Measurements from ENCODE around the gene CNTNAP2.

The CNTNAP2 gene

DNA sequence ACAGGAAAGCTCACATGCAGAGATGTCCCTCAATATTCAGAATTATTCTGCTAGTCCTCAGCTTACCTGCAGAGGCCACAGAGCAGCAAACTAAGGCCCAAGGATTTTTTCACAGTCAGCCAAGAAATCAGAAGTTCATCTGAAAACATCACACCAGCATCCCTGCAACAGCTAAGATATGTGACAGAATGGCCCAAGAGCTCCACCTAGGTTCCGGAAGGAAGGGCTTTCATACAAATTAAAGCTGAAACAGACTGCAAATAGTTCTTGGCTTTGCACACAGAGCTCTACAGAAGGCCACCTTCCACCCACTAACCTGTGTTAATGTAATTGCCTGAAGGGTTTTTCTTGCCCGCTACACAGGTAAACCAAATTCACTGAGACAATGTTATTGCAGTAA is 2035.2 kb downstream of the CNTNAP2 start:
- ATAC-seq (no peak), DNase-seq (no peak)

DNA sequence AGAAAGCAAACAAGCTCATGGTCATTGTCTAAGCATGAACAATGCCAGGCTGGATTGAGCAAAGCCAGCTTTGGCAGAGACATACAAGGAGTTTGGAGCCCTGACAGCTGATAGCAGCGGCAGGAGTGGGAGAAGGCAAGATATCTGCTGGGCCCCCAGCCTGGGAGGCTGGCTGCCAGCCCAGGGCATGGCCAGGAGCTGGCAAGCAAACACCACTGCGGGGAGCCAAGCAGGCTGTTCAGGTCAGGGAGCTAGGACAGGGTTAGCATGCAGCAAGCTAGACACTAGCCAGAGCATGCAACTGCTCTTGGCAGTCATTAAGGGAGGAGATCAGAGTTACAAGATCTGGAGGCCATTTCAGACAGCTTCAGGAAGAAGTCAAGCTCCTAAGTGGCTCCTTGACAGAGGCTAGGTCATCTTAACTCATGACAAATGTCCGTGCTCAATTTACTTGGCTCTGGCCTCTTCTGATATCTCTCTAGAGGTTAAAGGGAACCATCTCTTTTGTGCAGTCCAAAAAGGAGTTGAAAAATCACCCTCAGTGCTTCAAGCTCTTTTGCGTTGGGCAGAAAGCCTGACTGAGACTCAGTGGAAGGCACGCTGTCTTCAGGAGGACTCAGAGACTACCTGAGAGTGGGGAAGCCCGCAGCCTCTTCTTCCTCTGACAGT is 2037.1 kb downstream of the CNTNAP2 start:
- DNase-seq (no peak), ATAC-seq (no peak)

DNA sequence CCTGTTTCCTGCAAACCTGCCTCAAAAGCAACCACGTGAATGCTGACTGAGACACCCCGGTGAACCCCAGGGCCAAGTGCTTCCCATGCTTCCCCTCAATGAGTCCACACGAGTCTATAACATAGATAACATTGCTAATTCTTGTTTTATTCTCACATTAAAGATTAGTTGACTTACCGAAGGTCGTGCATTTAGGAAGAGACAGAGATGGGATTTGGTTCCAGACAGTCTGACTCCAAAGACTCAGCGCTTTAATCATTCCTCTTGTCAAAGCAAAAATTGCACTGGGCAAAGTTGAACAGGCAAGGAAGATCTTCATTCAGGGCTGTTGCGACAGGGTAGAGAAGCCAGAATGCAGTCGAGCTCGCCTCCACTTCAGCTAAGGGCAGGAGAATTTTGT is 2038.4 kb downstream of the CNTNAP2 start:
- DNase-seq, result no peak
- no peak for ATAC-seq

DNA sequence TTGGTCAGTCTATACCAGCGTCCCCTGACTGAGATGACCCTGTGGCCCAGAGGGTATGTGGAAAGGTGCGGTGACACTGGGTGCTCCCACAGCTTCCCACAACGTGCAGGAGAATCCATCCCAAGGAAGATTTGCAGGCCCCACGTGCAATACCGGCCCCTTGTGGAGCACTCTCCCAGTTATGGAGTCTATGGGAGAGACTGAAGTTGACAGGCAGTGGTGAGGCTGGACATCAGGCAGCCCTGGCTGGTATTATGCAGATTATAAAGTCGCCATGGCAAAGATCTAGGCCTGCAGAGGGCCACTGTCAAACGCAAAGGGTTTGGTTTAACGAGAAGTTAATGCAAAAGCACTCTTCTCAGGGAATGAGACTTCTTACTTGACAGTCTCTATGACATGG is 2039.2 kb downstream of the CNTNAP2 start:
- ATAC-seq, result no peak

DNA sequence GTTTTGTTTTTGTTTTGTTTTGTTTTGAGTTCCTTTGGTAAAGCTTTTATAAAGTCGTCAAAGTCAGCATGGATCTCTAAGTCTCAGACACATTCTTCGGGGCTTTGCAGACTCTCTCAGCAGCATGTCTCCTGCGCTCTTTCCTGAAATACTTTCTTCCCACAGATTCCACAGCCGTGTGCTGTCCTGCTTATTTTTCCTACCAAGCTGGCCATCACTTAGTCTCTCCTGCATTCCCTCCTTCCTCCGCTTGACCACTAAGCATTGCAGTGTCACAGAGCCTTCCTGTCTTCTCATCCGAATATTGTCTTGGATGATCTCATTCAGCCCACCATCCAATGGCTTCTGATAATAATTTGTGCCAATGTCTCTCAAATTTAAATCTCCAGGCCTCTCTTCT is 2039.6 kb downstream of the CNTNAP2 start:
- no peak for ATAC-seq
- DNase-seq, result no peak

More for the DNA sequence above, 2039.2 kb downstream of the CNTNAP2 start:
- DNase-seq, result no peak

DNA sequence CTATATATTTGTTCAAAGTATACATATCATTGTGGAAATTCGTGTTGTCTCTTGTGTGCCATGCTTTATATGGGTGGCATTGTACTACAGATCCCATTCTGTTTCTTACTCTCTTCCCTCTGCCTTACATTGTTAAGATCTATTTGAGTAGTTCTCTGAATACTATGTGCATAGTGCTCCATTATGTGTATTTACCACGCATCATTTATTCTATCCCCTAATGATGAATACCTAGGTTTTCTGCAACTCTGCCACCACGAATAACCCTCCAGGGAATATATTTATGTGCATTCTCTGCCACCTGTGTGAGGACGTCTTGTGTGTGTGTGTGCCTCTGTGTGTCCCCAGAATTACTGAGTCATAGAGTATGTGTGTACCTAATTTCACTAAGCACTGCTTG is 2042.7 kb downstream of the CNTNAP2 start:
- DNase-seq (no peak), ATAC-seq (no peak)

DNA sequence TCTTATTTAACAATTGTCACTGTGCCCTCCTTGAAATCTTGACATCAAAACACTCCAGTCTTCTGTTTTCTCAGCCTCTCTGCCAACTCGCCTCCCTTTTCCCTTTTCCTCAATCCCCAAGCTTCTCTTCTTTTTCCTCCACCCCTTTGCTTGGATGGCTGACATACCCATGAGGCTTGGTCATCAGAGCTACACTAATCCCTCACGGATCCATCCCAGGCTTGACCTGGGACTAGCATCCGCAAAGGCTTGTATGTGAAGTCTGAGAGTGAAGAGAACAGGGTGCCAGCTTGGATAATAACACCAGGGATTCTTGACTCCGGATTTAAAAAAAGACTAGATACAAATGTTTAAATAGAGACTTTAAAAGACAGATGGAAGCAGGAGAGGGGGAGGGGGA is 2045.2 kb downstream of the CNTNAP2 start:
- DNase-seq (no peak), ATAC-seq (no peak)

DNA sequence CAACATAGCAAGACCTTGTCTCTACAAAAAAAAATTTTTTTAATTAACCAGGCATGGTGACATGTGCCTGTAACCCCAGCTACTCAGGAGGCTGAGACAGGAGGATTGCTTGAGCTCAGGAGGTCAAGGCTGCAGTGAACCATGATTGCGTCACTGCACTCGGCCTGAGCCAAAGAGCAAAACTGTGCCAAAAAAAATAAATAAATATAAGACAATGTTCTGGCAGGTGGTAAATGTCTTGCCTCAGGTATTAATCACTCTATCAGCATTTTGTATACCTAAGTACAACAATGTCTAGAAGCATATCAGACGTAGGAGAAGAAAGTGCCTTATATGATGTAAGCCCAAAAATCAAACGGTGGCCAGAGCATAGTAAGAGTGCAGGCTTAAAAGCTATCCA is 2046.2 kb downstream of the CNTNAP2 start:
- ATAC-seq, result no peak
- DNase-seq, result no peak

DNA sequence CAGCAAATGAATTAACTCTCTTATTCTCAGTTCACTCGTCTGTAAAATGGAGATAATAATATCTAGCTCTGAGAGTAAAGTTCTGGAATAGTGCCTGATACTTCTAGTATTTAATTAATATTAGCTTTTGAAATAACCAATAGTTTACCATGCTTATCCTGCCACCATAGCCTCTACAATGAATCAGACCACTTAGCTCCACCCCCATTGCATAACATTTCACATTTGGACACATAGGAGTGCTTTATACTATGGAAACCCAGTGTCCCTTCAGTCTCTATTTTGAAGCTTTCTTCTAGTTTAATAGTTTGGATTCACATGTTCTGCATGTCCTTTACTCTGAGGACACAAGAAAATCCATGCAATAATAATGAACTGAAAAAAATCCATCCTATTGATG is 2046.6 kb downstream of the CNTNAP2 start:
- no peak for ATAC-seq

DNA sequence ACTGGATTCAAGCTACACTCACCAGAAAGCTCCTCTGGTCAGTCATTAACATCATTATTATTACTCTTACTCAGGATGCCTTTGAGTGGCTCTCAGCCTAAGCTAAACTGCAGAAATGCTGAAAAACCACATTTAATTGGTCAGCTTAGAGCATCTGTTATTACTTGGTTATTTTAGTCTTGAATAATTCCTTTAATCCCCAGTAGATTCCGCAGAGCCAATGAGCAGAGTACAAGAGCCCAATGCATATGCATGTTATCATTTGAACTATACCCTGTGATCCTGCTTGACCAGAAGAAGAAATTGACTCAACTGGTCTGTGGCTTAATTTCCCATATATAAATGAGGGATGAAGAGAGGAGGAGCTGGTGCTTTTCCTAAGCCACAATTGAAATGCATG is 2056.3 kb downstream of the CNTNAP2 start:
- ATAC-seq (no peak), DNase-seq (no peak)

More for the DNA sequence above, 2046.6 kb downstream of the CNTNAP2 start:
- DNase-seq, result no peak

DNA sequence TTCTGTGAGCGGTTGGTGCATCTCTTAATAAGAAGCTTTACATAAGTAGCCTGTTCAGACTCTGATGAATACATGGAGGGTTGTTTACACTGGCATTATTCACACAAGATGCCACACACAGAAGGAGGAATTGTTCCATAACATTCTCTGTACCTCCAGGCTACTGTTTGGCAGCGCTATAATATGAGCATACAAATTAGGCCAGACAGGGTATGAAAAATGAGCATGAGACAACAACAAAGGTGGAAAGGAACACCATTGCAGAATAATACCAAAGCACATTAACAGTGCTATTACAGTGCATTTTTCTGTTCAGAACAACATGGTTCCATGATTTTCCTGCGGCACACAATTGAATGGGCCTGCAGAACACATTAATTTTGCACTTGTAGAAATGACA is 2056.8 kb downstream of the CNTNAP2 start:
- no peak for DNase-seq
- ATAC-seq, result no peak

DNA sequence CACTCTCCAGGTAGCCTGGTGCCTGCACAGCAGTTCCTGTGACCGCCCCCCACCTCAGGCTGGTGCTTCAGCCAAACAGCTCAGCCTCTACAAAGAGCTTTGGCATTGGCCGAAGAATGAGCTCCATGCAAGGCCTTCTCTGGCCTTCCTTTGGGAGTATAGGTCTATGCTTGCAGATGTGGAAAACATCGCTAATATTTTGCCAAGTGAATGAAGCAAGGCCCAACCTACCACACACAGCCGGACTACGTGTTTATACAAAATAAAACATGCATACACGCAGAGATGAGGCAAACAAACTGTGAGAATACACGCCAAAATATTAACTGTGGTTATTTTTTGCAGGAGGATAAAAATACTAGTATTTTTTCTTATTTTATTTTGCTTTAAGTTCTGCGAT is 2057.8 kb downstream of the CNTNAP2 start:
- ATAC-seq, result no peak
- no peak for DNase-seq

DNA sequence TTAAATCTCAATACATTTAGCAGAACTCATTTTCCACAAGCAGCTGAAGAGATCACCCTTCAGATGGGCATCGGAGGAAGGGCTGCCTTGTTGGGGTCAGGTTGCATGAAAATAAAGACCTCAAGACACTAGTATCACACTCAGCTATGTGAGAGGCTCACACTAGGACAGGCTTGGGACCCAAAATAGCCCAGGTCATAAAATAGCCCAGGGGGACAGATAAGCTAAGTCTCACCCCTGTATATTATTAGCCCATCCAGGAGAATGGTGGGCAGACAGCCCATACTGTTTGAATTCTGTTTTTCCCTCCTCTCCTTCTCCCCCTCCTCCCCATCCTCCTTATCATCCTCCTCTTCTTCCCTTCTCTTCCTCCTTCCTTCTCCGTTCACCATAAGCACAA is 2058.9 kb downstream of the CNTNAP2 start:
- DNase-seq (no peak), ATAC-seq (no peak)

DNA sequence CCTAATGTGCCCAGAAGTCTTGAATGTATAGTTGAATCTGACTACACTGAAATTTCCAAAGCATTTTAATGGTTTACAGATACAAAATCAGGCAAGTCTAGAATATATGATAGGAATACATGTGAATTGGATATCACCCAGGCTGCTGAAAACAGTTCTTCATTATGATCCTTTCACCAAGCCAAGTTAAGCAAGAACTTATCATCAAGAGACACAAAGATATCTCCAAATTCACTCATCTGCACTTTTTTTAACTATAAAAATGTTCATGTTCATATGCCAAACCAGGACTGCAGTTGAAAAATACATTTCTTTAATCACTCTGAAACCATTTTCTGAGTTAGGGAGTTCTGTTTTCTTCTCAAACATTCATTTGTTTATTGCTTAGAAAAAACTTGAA is 2061.4 kb downstream of the CNTNAP2 start:
- DNase-seq, result no peak

DNA sequence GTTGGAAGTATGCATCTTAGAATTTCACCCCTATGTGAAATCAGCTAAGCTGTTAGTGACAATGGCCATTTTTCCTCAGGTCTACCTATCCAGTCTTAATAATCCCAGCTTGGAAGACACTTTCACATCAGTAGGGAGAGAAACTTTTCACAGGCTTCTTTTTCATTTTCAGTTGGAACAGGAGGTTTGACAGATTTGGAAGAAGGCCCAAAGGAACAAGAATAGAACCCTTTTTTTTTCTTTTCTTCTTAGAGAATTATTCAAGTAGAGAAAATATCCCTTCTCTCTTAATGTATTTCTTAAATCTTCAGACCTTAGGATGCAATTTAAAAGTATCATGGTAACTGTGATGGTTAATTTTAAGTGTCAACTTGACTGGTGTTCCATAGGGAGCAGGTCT is 2063.5 kb downstream of the CNTNAP2 start:
- no peak for ATAC-seq
- no peak for DNase-seq

More for the DNA sequence above, 2061.4 kb downstream of the CNTNAP2 start:
- no peak for ATAC-seq

DNA sequence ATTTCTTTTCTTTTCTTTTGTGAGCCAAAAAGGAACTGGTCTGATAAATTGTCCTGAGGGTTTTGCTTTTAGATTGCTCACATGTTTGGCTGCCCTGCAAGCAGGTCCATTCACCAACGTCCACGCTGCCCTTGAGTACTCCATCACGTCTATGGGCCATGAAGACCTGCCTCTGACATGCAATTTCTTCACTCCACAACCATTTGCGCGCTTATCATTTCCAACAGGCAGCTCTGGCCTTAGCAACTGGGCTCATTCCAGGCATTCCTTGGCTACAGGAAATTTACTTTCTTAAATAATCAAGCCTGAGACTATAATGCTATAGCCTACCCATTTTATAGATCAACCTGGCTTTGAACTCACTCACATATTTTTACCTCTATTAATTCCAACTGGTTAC is 2065.7 kb downstream of the CNTNAP2 start:
- ATAC-seq (no peak), DNase-seq (no peak)

DNA sequence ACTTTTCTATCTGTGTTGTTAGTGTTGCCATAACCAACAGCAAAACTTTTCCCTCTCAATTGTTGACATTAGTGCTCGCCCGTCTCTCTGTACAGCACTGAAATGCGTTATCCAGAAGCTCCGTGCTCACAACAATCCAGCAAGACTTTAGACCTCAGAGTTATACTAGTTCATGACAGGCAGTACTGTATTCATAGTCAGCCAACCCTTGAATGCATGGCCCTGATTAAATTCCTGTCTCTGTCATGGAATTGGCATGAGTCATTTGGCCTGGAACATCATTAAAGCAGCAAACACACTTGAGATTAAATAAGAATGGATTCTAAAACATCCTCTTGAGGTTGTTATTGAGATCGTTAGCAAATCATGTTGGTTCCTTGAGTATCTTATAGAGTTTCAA is 2068.4 kb downstream of the CNTNAP2 start:
- ATAC-seq (no peak), DNase-seq (no peak)

DNA sequence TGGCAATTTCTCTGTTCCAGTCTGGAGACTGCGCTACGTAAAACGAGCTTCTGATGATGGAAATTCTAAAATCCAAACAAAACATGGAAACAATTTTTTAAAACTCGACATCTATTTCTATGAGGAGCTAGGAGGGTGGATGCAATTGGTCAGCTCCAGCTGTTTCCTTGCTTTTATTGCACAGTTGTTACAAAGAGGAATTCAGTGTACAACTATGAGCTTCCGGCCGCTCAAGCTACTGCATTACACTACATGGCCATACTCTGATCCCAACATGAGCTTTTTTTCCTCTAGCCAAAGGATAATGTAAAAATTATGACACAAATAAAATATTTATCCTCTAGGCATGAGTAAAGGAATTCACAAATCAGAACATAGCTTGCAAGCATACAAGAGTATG is 2070.9 kb downstream of the CNTNAP2 start:
- ATAC-seq (no peak), DNase-seq (no peak)

DNA sequence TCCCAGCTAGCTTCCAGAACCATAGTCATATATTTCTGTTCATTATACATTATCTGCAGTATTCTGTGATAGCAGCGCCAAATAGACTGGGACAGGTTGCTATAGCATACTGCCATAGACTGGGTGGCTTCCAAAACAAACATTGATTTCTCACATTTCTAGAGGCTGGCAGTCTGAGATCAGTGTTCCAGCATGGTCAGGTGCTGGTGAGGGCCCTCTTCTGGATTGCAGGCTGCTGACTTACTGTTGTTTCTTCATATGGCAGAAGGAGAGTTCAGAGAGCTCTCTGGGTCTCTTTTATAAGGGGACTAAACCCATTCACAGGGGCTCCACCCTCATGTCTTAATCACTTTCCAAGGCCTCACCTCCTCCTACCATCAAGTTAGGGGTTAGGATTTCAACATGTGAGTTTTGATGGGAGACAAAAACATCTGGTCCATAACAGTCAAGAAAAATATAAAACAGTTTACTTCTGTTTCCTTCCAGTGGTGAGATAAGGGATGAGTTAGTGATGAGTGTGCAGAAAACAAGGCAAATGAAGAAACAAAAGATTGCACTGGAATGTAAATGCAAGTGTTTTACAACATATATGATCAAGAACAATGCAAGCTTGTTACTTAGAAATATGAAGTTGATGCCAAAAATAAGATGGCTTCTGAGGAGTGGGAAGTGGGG is 2074.9 kb downstream of the CNTNAP2 start:
- ATAC-seq (no peak), DNase-seq (no peak)

DNA sequence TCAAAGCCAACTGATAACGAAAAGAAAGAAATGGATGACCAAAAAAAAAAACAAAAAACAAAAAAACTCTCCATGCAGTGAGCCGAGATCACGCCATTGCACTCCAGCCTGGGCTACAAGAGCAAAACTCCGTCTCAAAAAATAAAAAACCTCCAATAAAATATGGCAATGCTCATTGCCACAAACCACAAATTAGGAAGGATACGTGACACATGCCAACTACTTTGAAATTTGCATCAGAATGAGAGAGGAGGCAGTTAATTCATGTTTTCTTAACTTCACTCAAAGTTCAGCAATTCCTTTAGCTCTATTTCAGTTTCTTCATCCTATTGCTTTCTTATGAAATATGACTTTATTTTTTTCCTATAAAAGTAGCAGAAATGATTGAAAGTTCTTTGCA is 2075.9 kb downstream of the CNTNAP2 start:
- DNase-seq (no peak), ATAC-seq (no peak)

DNA sequence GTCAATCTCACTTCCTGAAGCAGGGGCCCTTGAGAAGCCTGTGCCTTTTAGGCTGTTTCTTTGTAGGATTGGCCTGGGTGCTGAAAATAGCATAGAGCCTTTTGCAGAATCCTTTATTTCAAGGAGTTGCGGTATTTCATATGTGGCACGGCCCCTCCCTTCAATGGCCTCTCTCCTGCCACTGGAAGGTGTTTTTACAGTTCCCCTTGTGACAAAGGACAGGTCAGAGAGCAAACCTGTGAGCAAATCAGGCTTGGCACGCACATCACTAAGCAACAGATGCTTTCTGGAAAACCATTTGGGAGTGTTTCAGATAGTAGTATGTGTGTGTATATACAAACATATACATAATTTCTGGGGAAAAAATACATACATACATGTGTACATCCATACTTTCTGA is 2085.4 kb downstream of the CNTNAP2 start:
- no peak for ATAC-seq

DNA sequence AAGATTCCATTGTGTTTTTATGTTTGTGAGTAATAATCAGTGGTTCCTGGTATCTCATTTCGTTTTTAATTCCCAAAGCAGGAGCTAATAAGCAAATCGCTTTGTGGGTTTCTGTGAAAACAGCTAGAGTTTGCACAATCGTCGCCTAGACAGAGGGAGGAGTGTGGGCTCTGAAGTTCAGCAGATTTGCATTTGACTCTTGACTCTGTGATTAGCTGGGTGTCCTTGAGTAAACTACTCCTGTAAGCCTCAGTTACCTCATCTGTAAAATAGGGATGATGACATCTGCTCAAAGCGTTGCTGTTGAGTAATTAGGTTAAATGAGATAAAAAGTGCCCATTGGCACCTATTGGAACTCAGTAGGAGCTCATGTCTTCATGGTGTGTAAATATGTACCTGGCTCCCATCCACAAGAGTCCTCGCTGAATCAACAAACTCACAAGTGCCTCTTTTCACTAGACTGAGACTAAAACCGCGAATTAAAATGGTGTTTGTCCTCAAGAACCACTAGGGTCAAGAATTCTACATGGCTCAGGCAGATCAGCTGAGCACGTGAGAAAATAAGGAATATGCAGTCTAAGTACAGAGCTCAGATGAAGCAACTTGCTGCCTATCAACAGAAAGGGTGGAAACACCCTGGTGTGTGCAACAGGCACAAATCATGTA is 2088.2 kb downstream of the CNTNAP2 start:
- no peak for DNase-seq

More for the DNA sequence above, 2085.4 kb downstream of the CNTNAP2 start:
- DNase-seq, result no peak

DNA sequence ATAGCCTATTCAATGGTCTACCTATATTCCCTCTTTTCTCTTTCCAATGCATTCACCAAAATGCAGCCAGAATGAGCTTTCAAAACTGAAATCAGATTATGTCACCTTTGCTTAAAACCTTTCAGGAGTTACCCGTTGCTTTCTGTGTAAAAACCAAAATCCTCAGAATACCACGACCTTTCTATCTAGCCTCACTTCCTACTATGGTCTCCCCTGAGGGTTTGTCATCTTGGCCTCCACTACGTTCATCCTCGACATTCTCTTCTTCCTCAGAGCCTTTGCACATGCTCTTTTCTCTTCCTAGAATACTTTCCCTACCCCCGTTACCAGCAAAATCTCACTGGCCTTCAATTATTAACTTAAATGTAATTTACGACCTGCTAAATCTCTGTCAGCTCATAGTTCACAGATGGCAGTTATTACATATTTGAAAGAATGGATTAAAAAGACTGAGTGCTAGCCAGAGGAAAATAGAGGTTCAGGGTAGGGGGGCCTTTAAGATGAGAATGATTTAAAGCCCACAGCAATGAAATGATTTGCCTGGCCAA is 2093.1 kb downstream of the CNTNAP2 start:
- ATAC-seq, result no peak
- DNase-seq, result no peak

More for the DNA sequence above, 2088.2 kb downstream of the CNTNAP2 start:
- ATAC-seq, result no peak
